Measurements from ENCODE around the gene STXBP5L.
"Not testable (repeated sequence)": the region's sequence is repeated elsewhere in the genome, so short reads cannot be mapped to it uniquely, and the experiment has no call there.

Gene STXBP5L

GRCh38 chr3:121018917-121019321 lies 110.9 kb downstream of the STXBP5L start:
- no peak for DNase-seq (ENCODE audit: low read depth)

- no peak for DNase-seq (ENCODE audit: low read depth)
These were observed 155.6 kb downstream of the STXBP5L start for GRCh38 chr3:121063628-121064027.

- no peak for DNase-seq (ENCODE audit: low read depth)
These were observed 156.1 kb downstream of the STXBP5L start for GRCh38 chr3:121064121-121064520.

- no peak for DNase-seq (ENCODE audit: low read depth)
These were observed 164.1 kb downstream of the STXBP5L start for GRCh38 chr3:121072133-121072532.

GRCh38 chr3:121073011-121073410 lies 165.0 kb downstream of the STXBP5L start:
- no peak for DNase-seq (ENCODE audit: low read depth)

GRCh38 chr3:121075191-121075590 lies 167.2 kb downstream of the STXBP5L start:
- no peak for DNase-seq (ENCODE audit: low read depth)

- not testable (repeated sequence) for DNase-seq (ENCODE audit: low read depth)
These were observed 170.5 kb downstream of the STXBP5L start for GRCh38 chr3:121078378-121079101.

- DNase-seq (ENCODE audit: low read depth), result no peak
These were observed 188.9 kb downstream of the STXBP5L start for GRCh38 chr3:121096953-121097352.

GRCh38 chr3:121111086-121111485 lies 203.1 kb downstream of the STXBP5L start:
- DNase-seq (ENCODE audit: low read depth), result not testable (repeated sequence)

- no peak for DNase-seq (ENCODE audit: low read depth)
These were observed 204.1 kb downstream of the STXBP5L start for GRCh38 chr3:121111914-121112612.

GRCh38 chr3:121126033-121126706 lies 218.2 kb downstream of the STXBP5L start:
- DNase-seq (ENCODE audit: low read depth), result no peak

GRCh38 chr3:121126707-121127035 lies 218.7 kb downstream of the STXBP5L start:
- DNase-seq (ENCODE audit: low read depth), result no peak

GRCh38 chr3:121152573-121152972 lies 244.6 kb downstream of the STXBP5L start:
- peak; percentile 4 for DNase-seq (ENCODE audit: low read depth)

- no peak for DNase-seq (ENCODE audit: low read depth)
These were observed 245.8 kb downstream of the STXBP5L start for GRCh38 chr3:121153851-121154250.

- DNase-seq (ENCODE audit: low read depth), result peak; percentile 43
These were observed 247.0 kb downstream of the STXBP5L start for GRCh38 chr3:121155028-121155427.

- DNase-seq (ENCODE audit: low read depth), result no peak
These were observed 257.4 kb downstream of the STXBP5L start for GRCh38 chr3:121165397-121165837.

GRCh38 chr3:121167374-121168139 lies 259.6 kb downstream of the STXBP5L start:
- DNase-seq (ENCODE audit: low read depth), result no peak

GRCh38 chr3:121175083-121175482 lies 267.1 kb downstream of the STXBP5L start:
- DNase-seq (ENCODE audit: low read depth), result peak; percentile 7

- DNase-seq (ENCODE audit: low read depth), result not testable (repeated sequence)
These were observed 282.6 kb downstream of the STXBP5L start for GRCh38 chr3:121190626-121191025.

GRCh38 chr3:121202573-121202972 lies 294.6 kb downstream of the STXBP5L start:
- DNase-seq (ENCODE audit: low read depth), result no peak

GRCh38 chr3:121223116-121223515 lies 315.1 kb downstream of the STXBP5L start:
- DNase-seq (ENCODE audit: low read depth), result no peak

GRCh38 chr3:121228971-121229370 lies 321.0 kb downstream of the STXBP5L start:
- no peak for DNase-seq (ENCODE audit: low read depth)

Data from amniotic epithelial cell (primary cell).